ENCODE measurements around the gene ARHGAP27. TPM values are rescaled to one million over a fixed set of nuclear protein-coding genes. Genes with fewer than 3 reads are reported as not detected.

Gene ARHGAP27
- total and polyA plus RNA-seq, 2 of the 13 experiments (the other 11 are each of a cell fraction or from before 2014, with no cell fraction given), result 15.5 to 18.9 TPM

- no peak for TF ChIP-seq HINFP (CRISPR knock-in tag; IDR thresholded peaks at IDR 0.05; ENCODE audit: low read depth)
- TF ChIP-seq FOXK2 (IDR thresholded peaks at IDR 0.05), result no peak
- no peak for TF ChIP-seq SIX1 (CRISPR knock-in tag; IDR thresholded peaks at IDR 0.05; ENCODE audit: borderline replicate concordance)
- TF ChIP-seq MED8 (CRISPR knock-in tag; IDR thresholded peaks at IDR 0.05; ENCODE audit: insufficient replicate concordance), result no peak
- no peak for TF ChIP-seq CBX5 (CRISPR knock-in tag; IDR thresholded peaks at IDR 0.05; ENCODE audit: borderline replicate concordance)
- no peak for TF ChIP-seq HBP1 (CRISPR knock-in tag; IDR thresholded peaks at IDR 0.05; ENCODE audit: low read depth)
- no peak for TF ChIP-seq NCOR1 (IDR thresholded peaks at IDR 0.05; ENCODE audit: borderline replicate concordance, low read length)
- TF ChIP-seq ELK4 (CRISPR knock-in tag; IDR thresholded peaks at IDR 0.05; ENCODE audit: borderline replicate concordance), result no peak
- no peak for TF ChIP-seq FOXK1 (CRISPR knock-in tag; IDR thresholded peaks at IDR 0.05; ENCODE audit: borderline replicate concordance, low read depth)
- TF ChIP-seq ZIK1 (CRISPR knock-in tag; IDR thresholded peaks at IDR 0.05; ENCODE audit: borderline replicate concordance, low read depth), result no peak
- TF ChIP-seq SALL2 (CRISPR knock-in tag; IDR thresholded peaks at IDR 0.05), result no peak
- TF ChIP-seq ZNF382 (CRISPR knock-in tag; IDR thresholded peaks at IDR 0.05; ENCODE audit: borderline replicate concordance), result no peak
- TF ChIP-seq SMYD3 (CRISPR knock-in tag; IDR thresholded peaks at IDR 0.05), result 0 out of 2 replicates have a peak, but pooled peaks have one; percentile 19
- no peak; the same call in 1 of the 2 replicates for TF ChIP-seq TARDBP (CRISPR knock-in tag; IDR thresholded peaks at IDR 0.05)
- no peak for TF ChIP-seq REXO4 (CRISPR knock-in tag; IDR thresholded peaks at IDR 0.05; ENCODE audit: borderline replicate concordance)
- TF ChIP-seq HOXA3 (CRISPR knock-in tag; IDR thresholded peaks at IDR 0.05), result peak; percentile 32; the same call in 1 of the 2 replicates
- TF ChIP-seq ZSCAN21 (CRISPR knock-in tag; IDR thresholded peaks at IDR 0.05; ENCODE audit: borderline replicate concordance), result no peak; the same call in 1 of the 2 replicates
- no peak for TF ChIP-seq ZNF230 (CRISPR knock-in tag; IDR thresholded peaks at IDR 0.05)
- TF ChIP-seq SMC3 (IDR thresholded peaks at IDR 0.05; ENCODE audit: low read length), result no peak
- TF ChIP-seq IKZF5 (CRISPR knock-in tag; IDR thresholded peaks at IDR 0.05), result no peak
- TF ChIP-seq HIVEP1 (CRISPR knock-in tag; IDR thresholded peaks at IDR 0.05), result no peak; the same call in 1 of the 2 replicates
- TF ChIP-seq ATAD3A (CRISPR knock-in tag; IDR thresholded peaks at IDR 0.05), result no peak
- TF ChIP-seq, protein P1, sequence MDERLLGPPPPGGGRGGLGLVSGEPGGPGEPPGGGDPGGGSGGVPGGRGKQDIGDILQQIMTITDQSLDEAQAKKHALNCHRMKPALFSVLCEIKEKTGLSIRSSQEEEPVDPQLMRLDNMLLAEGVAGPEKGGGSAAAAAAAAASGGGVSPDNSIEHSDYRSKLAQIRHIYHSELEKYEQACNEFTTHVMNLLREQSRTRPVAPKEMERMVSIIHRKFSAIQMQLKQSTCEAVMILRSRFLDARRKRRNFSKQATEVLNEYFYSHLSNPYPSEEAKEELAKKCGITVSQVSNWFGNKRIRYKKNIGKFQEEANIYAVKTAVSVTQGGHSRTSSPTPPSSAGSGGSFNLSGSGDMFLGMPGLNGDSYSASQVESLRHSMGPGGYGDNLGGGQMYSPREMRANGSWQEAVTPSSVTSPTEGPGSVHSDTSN (CRISPR knock-in tag; IDR thresholded peaks at IDR 0.05), result no peak
- no peak for TF ChIP-seq RORA (CRISPR knock-in tag; IDR thresholded peaks at IDR 0.05)
Observed at GRCh38 chr17:45431531-45432404, 902 bp downstream of the ARHGAP27 start (continued).

All from HepG2 (cell line).